Pancreas (tissue), 10 donors: ENCODE measurements around the gene PSMG1. TPM values are rescaled to one million over a fixed set of nuclear protein-coding genes. Genes with fewer than 3 reads are reported as not detected.
"Not testable (repeated sequence)": the region's sequence is repeated elsewhere in the genome, so short reads cannot be mapped to it uniquely, and the experiment has no call there.

Source experiments
- ATAC-seq, 4 donors: fragments of 200-7000 bp; cut with Tn5 transposase; one replicate each; pipeline versions ENCODE4 v1.8.0 to v1.9.1; 2020; ENCODE audit warnings: mild to moderate bottlenecking in 4 of 4, moderate library complexity in 4 of 4
- DNase-seq, 6 donors: peaks; one replicate each; pipeline ENCODE4 v3.0.0-alpha.2; 2020
- FAIRE-seq: peaks from 2 replicates; lab custom pipeline; 2012; peaks lifted over from hg19 to GRCh38; lab: Jason Lieb, UNC
- H3K27ac ChIP-seq, 4 donors: fragments of 200-600 bp; sonication (generic); 1 replicate in 3 of 4; 2 replicates in 1 of 4; pipeline versions ENCODE4 v1.5.0 to v1.8.0; 2020
- H3K27me3 ChIP-seq, 4 donors: fragments of 200-600 bp; one replicate each; pipeline ENCODE4 v1.8.0; 2021
- H3K36me3 ChIP-seq, 3 donors: fragments of 200-600 bp; sonication (generic) in 1 of 3; one replicate each; pipeline versions ENCODE4 v1.5.0 to v1.8.0; 2020 to 2021
- H3K4me1 ChIP-seq, 3 donors: fragments of 200-600 bp; one replicate each; pipeline ENCODE4 v1.8.0; 2021
- H3K4me3 ChIP-seq, 4 donors: fragments of 200-600 bp; sonication (generic) in 2 of 4; one replicate each; pipeline versions ENCODE4 v1.5.0 to v1.8.0; 2020 to 2021
- H3K9me3 ChIP-seq, 4 donors: fragments of 200-600 bp; one replicate each; pipeline ENCODE4 v1.8.0; 2021
- CTCF ChIP-seq, 4 donors: fragments of 200-600 bp; sonication (generic) in 3 of 4; IDR thresholded peaks; one replicate each; pipeline versions ENCODE4 v1.5.0 to v1.8.0; 2021; ENCODE audit warnings: antibody characterized with exemption in 4 of 4
- WGBS, 2 donors: extraction: QIAGEN DNeasy Blood & Tissue Kit; methylation state at CpG; one replicate each; pipeline ENCODE4 v1.1.7; 2013; 5-methylcytosine and 5-hydroxymethylcytosine counted together
- intact Hi-C, 3 donors: fragments of 100-400 bp; cut with DNase I; formaldehyde crosslinking; loops; one replicate each; pipeline versions ENCODE4 v1.11.1 to v1.14.2; 2022
- polyA plus RNA-seq, 2 donors: library from polyadenylated mRNA; stranded (reverse); fragments of 200-250 nt; gene quantifications; one replicate each; pipeline ENCODE4 v1.2.3, GENCODE V29; 2013
- total RNA-seq, 6 donors: library from RNA; stranded (reverse); fragmentation: NEBNext Ultra II Directional in 4 of 6; extraction: Animal tissue kit (Norgen Biotek cat#: 25700) in 4 of 6; gene quantifications; one replicate each; pipeline versions ENCODE4 v1.2.1 to v1.2.4, GENCODE V29; 2021 to 2023
- donor health status: healthy with polysubstance abuse.
- donor health status: DM: no; HTN: no; CAD: no; lungs with moderate emphysema.
- donor health status: DM: no; HTN: no; CAD: no.
- donor health status: control.
- donor health status: control.
- donor health status: Bipolar disorder and iron deficiency.
- donor health status: DM: yes; HTN: yes; CAD: no.
- donor health status: DM: no; HTN: no; CAD: no.
- donor health status: DM: no; HTN: no; CAD: no.
- donor health status: DM: yes; HTN: yes; CAD: no.

PSMG1 gene
- total and polyA plus RNA-seq, 8 donors, result 12.4 to 35.0 (median 18.1) TPM

GRCh38 chr21:39159342-39160063 is 23.7 kb downstream of the PSMG1 start:
- DNase-seq (no peak), FAIRE-seq (no peak), ATAC-seq (no peak)
- Histone ChIP-seq H3K4me1 (no peaks in the 10 kb centered on the region), H3K4me3 (no peak overlapping the region), H3K9me3 (no peaks in the 10 kb centered on the region), H3K27ac (no peak overlapping the region), H3K27me3 (no peaks in the 10 kb centered on the region), H3K36me3 (no peaks in the 10 kb centered on the region)
- WGBS, 2 donors, result 77 to 85% methylated on average over 7 of the region's 7 CpGs
- intact Hi-C loops, result no loop called here
- TF ChIP-seq CTCF (IDR thresholded peaks at IDR 0.05), result no peak

- H3K27ac ChIP-seq, H3K9me3 ChIP-seq, FAIRE-seq, ATAC-seq, H3K27me3 ChIP-seq, intact Hi-C loops, H3K4me1 ChIP-seq, H3K4me3 ChIP-seq, H3K36me3 ChIP-seq, DNase-seq: not testable (repeated sequence)
- 94 to 95% methylated on average over 29 to 34 of the region's 34 CpGs for WGBS, 2 donors
These were observed 26.0 kb downstream of the PSMG1 start for GRCh38 chr21:39157241-39157640.

- Histone ChIP-seq H3K9me3 (no peaks in the 10 kb centered on the region), H3K4me3 (no peak overlapping the region), H3K4me1 (no peaks in the 10 kb centered on the region), H3K27ac (no peak overlapping the region), H3K36me3 (no peaks in the 10 kb centered on the region), H3K27me3 (no peaks in the 10 kb centered on the region)
- no peak for ATAC-seq
- DNase-seq, result no peak
- FAIRE-seq, result no peak
- TF ChIP-seq CTCF (IDR thresholded peaks at IDR 0.05), result no peak
- intact Hi-C loops, result no loop called here
- WGBS, 2 donors, result 87 to 89% methylated on average over 7 of the region's 7 CpGs
These were observed 27.2 kb downstream of the PSMG1 start for GRCh38 chr21:39156024-39156423.

GRCh38 chr21:39155578-39155977 is 27.7 kb downstream of the PSMG1 start:
- Histone ChIP-seq H3K4me3 (no peak overlapping the region), H3K9me3 (no peaks in the 10 kb centered on the region), H3K27ac (no peak overlapping the region), H3K36me3 (no peaks in the 10 kb centered on the region), H3K4me1 (no peaks in the 10 kb centered on the region), H3K27me3 (no peaks in the 10 kb centered on the region)
- FAIRE-seq, result no peak
- no peak for DNase-seq
- 89 to 93% methylated on average over 2 of the region's 2 CpGs for WGBS, 2 donors
- no peak for TF ChIP-seq CTCF (IDR thresholded peaks at IDR 0.05)
- no peak for ATAC-seq
- intact Hi-C loops, result no loop called here

GRCh38 chr21:39153842-39154241 is 29.4 kb downstream of the PSMG1 start:
- Histone ChIP-seq H3K27me3 (no peaks in the 10 kb centered on the region), H3K27ac (no peak overlapping the region), H3K4me3 (no peak overlapping the region), H3K9me3 (no peaks in the 10 kb centered on the region), H3K4me1 (no peaks in the 10 kb centered on the region), H3K36me3 (no peaks in the 10 kb centered on the region)
- intact Hi-C loops, result no loop called here
- WGBS, 2 donors, result 78 to 84% methylated on average over 2 of the region's 2 CpGs
- FAIRE-seq, result no peak
- no peak for TF ChIP-seq CTCF (IDR thresholded peaks at IDR 0.05)
- no peak for ATAC-seq
- DNase-seq, result no peak
